HG03460 (cell line): Measurements from ENCODE around the gene PPP1R7.

ENCODE experiments used
- ATAC-seq: cut with Tn5 transposase; IDR thresholded peaks from one replicate; pipeline ENCODE4 v1.9.1; 2021; ENCODE audit not compliant: unreplicated experiment

Gene PPP1R7

GRCh38 chr2:241138471-241138870 lies 11.8 kb upstream of the PPP1R7 start:
- no peak for ATAC-seq

- ATAC-seq = no peak
These were observed 10.5 kb upstream of the PPP1R7 start for GRCh38 chr2:241139531-241140444.

GRCh38 chr2:241140445-241140840 lies 9.8 kb upstream of the PPP1R7 start:
- ATAC-seq = no peak

GRCh38 chr2:241141214-241141770 lies 9.0 kb upstream of the PPP1R7 start:
- no peak for ATAC-seq

GRCh38 chr2:241142063-241142462 lies 8.2 kb upstream of the PPP1R7 start:
- ATAC-seq = no peak

- ATAC-seq = no peak
These were observed 7.7 kb upstream of the PPP1R7 start for GRCh38 chr2:241142593-241142992.

GRCh38 chr2:241146286-241146685 lies 4.0 kb upstream of the PPP1R7 start:
- no peak for ATAC-seq

GRCh38 chr2:241147336-241147735 lies 2.9 kb upstream of the PPP1R7 start:
- no peak for ATAC-seq

GRCh38 chr2:241148239-241148638 lies 2.0 kb upstream of the PPP1R7 start:
- no peak for ATAC-seq

- peak; percentile 80 for ATAC-seq
These were observed 1.2 kb upstream of the PPP1R7 start, which contains the start of gene PASK for GRCh38 chr2:241148891-241149674. Gene PASK, minus strand, starts transcription at chr2:241149472. Its CDS starts 6,440 bp downstream, at chr2:241143032.

- peak; percentile 13 for ATAC-seq
These were observed 667 bp upstream of the PPP1R7 start for GRCh38 chr2:241149675-241149924.

GRCh38 chr2:241150660-241151530 lies 628 bp downstream of the PPP1R7 start:
- ATAC-seq = no peak

- ATAC-seq = no peak
These were observed 1.8 kb downstream of the PPP1R7 start for GRCh38 chr2:241151934-241152660.

- no peak for ATAC-seq
These were observed 3.3 kb downstream of the PPP1R7 start for GRCh38 chr2:241153616-241154015.

GRCh38 chr2:241154915-241155314 lies 4.6 kb downstream of the PPP1R7 start:
- ATAC-seq = no peak

- no peak for ATAC-seq
These were observed 5.7 kb downstream of the PPP1R7 start for GRCh38 chr2:241155936-241156335.

GRCh38 chr2:241156971-241157441 lies 6.7 kb downstream of the PPP1R7 start:
- no peak for ATAC-seq

GRCh38 chr2:241157841-241158545 lies 7.7 kb downstream of the PPP1R7 start:
- no peak for ATAC-seq

GRCh38 chr2:241158546-241158900 lies 8.3 kb downstream of the PPP1R7 start:
- no peak for ATAC-seq

- ATAC-seq = no peak
These were observed 8.8 kb downstream of the PPP1R7 start for GRCh38 chr2:241159116-241159515.
